Right lobe of liver (tissue), 4 donors: ENCODE measurements around the gene TSPAN11.

Experiments used
- POLR2A ChIP-seq: fragments of 450-650 bp; IDR thresholded peaks from one replicate; pipeline ENCODE4 v1.6.1; 2017; ENCODE audit warnings: antibody characterized with exemption, mild to moderate bottlenecking
- TF ChIP-seq, protein P1 (sequence below), 4 donors: fragments of 200-600 bp in 3 of 4; fragments of 450-650 bp in 1 of 4; IDR thresholded peaks; one replicate each; pipeline versions ENCODE4 v1.5.1 to v1.8.0; 2016 to 2022; ENCODE audit warnings: antibody characterized with exemption in 4 of 4, mild to moderate bottlenecking in 2 of 4
- donor health status: DM: no; HTN: no; CAD: no.
- donor health status: DM: no; HTN: no; CAD: no.
- donor health status: DM: no; HTN: yes; CAD: no.

DNA sequence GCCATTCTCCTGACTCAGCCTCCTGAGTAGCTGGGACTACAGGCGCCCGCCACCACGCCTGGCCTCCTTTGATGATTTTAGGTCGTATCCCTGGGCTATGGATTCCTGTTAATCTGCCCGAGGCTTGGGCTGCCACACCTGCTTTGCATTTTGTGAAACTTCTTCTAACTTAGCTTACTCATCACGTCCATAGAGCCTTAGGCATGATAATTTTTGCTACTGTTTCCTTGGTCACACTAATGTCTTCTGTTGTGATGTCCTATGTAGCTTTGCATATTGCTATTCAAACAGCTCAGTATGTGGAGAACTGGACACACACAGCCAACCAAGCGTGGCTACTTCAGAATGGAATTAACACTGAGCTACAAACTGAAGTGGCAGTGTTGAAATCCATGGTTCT lies 99.7 kb downstream of the TSPAN11 start:
- TF ChIP-seq, protein P1, sequence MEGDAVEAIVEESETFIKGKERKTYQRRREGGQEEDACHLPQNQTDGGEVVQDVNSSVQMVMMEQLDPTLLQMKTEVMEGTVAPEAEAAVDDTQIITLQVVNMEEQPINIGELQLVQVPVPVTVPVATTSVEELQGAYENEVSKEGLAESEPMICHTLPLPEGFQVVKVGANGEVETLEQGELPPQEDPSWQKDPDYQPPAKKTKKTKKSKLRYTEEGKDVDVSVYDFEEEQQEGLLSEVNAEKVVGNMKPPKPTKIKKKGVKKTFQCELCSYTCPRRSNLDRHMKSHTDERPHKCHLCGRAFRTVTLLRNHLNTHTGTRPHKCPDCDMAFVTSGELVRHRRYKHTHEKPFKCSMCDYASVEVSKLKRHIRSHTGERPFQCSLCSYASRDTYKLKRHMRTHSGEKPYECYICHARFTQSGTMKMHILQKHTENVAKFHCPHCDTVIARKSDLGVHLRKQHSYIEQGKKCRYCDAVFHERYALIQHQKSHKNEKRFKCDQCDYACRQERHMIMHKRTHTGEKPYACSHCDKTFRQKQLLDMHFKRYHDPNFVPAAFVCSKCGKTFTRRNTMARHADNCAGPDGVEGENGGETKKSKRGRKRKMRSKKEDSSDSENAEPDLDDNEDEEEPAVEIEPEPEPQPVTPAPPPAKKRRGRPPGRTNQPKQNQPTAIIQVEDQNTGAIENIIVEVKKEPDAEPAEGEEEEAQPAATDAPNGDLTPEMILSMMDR (IDR thresholded peaks at IDR 0.05) = no peak
- TF ChIP-seq POLR2A = no peak
